Fibroblast of upper back skin (primary cell): Measurements from ENCODE around the gene FBXL5.

Experiments used
- DNase-seq: peaks from one replicate; pipeline ENCODE4 v3.0.0-alpha.2; 2013

Gene FBXL5

GRCh38 chr4:15655223-15656037 lies at the start of gene FBXL5:
TSS of gene FBXL5 (minus strand) at chr4:15655357. CDS start at chr4:15655287, 70 bp downstream.
- peak; percentile 83 for DNase-seq

GRCh38 chr4:15704129-15704528 lies 49.0 kb upstream of the FBXL5 start:
- no peak for DNase-seq

GRCh38 chr4:15703439-15703838 lies 48.3 kb upstream of the FBXL5 start:
- no peak for DNase-seq

- peak; percentile 61 for DNase-seq
These were observed 47.8 kb upstream of the FBXL5 start, which contains the start of gene BST1 for GRCh38 chr4:15702941-15703403. TSS of gene BST1 (plus strand) at chr4:15703065. CDS start at chr4:15703145, 80 bp downstream.

- no peak for DNase-seq
These were observed 41.7 kb upstream of the FBXL5 start for GRCh38 chr4:15696866-15697265.

- DNase-seq = peak; percentile 63
These were observed 40.6 kb upstream of the FBXL5 start for GRCh38 chr4:15695729-15696128.

- peak; percentile 100 for DNase-seq
These were observed 40.1 kb upstream of the FBXL5 start for GRCh38 chr4:15695240-15695699.

- DNase-seq = no peak
These were observed 39.3 kb upstream of the FBXL5 start for GRCh38 chr4:15694431-15694830.

GRCh38 chr4:15692602-15693001 lies 37.4 kb upstream of the FBXL5 start:
- DNase-seq = peak; percentile 53

GRCh38 chr4:15691346-15692135 lies 36.4 kb upstream of the FBXL5 start:
- DNase-seq = peak; percentile 61

GRCh38 chr4:15690020-15690809 lies 35.1 kb upstream of the FBXL5 start:
- peak; percentile 97 for DNase-seq

- DNase-seq = no peak
These were observed 34.4 kb upstream of the FBXL5 start for GRCh38 chr4:15689540-15689939.

- DNase-seq = no peak
These were observed 32.9 kb upstream of the FBXL5 start for GRCh38 chr4:15688051-15688450.

- no peak for DNase-seq
These were observed 29.3 kb upstream of the FBXL5 start for GRCh38 chr4:15684498-15684897.

GRCh38 chr4:15683143-15683495 lies 28.0 kb upstream of the FBXL5 start:
- no peak for DNase-seq

- DNase-seq = peak; percentile 34
These were observed 27.3 kb upstream of the FBXL5 start for GRCh38 chr4:15682242-15683142.

GRCh38 chr4:15681372-15682241 lies 26.4 kb upstream of the FBXL5 start, which contains the start of gene FAM200B:
TSS of gene FAM200B (plus strand) at chr4:15681827. CDS start at chr4:15686978, 5,151 bp downstream.
- peak; percentile 99 for DNase-seq

- DNase-seq = no peak
These were observed 25.9 kb upstream of the FBXL5 start for GRCh38 chr4:15681067-15681371.

- DNase-seq = peak; percentile 34
These were observed 22.4 kb upstream of the FBXL5 start for GRCh38 chr4:15677507-15677988.

- no peak for DNase-seq
These were observed 21.7 kb upstream of the FBXL5 start for GRCh38 chr4:15676899-15677298.

GRCh38 chr4:15676039-15676438 lies 20.9 kb upstream of the FBXL5 start:
- no peak for DNase-seq
